GM18519 (cell line): ENCODE data around the gene CNPY3.
"Not testable (repeated sequence)": the region's sequence is repeated elsewhere in the genome, so short reads cannot be mapped to it uniquely, and the experiment has no call there.

Experiments used
- ATAC-seq: cut with Tn5 transposase; IDR thresholded peaks from one replicate; pipeline ENCODE4 v1.9.1; 2021; ENCODE audit warnings: mild to moderate bottlenecking, moderate library complexity; ENCODE audit not compliant: unreplicated experiment, low FRiP score

CNPY3 gene

DNA sequence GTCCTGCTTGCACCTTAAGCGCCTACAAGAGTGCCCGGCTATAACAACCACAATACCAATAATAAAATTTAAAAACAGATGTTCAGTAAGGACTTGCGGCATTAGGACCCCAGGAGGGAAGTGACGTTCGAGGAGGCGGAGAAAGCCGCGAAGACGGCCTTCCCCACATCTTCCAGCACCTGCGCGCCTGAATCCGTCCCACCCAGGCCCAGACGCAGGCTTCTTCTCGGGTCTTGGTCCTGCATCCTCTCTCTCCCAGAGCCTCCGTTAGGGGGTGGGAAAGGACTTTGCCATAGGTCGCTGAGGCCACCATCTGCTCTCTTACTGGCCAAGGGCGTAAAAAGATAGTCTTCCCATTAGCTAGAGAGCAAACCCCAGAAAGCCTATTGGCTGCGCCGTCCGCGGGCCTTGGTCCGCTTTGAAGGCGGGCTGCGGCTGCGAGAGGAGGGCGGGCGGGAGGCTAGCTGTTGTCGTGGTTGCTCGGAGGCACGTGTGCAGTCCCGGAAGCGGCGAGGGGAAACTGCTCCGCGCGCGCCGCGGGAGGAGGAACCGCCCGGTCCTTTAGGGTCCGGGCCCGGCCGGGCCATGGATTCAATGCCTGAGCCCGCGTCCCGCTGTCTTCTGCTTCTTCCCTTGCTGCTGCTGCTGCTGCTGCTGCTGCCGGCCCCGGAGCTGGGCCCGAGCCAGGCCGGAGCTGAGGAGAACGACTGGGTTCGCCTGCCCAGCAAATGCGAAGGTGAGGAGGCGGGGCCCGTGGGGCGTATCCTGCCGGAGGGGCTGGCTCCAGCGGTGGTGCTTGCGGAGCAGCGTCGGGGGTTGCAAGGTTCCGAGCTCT is at the start of gene CNPY3:
CNPY3 (plus strand) TSS at position 495 of the 835 bp plus-strand sequence; CDS start at position 586, 91 bp downstream.
- peak; percentile 72 for ATAC-seq

DNA sequence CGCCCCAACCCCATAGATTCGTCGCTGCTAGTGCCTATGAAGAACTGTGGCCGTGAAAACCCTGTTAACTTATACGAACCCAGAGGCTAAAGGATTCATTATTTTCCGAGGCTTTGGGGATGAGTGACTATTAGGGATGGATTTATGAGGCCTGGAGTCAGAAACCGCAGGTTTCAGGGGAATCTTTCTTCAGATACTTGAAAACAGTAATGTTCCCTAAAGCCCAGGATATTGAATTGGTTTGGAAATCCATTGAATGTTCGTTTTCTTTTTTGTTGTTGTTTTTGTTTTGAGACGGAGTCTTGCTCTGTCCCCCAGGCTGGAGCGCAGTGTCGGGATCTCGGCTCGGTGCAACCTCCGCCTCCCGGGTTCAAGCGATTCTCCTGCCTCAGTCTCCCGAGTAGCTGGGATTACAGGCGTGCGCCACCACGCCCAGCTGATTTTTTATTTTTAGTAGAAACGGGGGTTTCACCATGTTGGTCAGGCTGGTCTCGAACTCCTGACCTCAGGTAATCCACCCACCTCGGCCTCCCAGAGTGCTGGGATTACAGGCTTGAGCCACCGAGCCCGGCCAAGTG is 49.0 kb upstream of the CNPY3 start:
- not testable (repeated sequence) for ATAC-seq

DNA sequence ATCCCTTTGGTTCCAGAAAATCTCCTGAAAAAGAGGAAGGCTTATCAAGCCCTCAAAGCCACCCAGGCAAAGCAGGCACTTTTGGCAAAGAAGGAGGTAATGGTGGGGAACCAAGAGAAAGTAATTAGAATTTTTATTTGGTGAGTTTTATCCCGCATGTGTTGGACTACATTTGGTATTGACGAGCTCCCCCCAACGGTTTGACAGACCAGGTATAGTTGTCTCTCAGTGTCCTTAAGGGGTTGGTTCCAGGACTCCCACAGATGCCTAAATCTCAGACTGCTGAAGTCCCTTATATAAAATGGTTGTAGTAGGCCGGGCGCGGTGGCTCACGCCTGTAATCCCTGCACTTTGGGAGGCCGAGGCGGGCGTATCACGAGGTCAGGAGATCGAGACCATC is 48.4 kb upstream of the CNPY3 start:
- not testable (repeated sequence) for ATAC-seq

DNA sequence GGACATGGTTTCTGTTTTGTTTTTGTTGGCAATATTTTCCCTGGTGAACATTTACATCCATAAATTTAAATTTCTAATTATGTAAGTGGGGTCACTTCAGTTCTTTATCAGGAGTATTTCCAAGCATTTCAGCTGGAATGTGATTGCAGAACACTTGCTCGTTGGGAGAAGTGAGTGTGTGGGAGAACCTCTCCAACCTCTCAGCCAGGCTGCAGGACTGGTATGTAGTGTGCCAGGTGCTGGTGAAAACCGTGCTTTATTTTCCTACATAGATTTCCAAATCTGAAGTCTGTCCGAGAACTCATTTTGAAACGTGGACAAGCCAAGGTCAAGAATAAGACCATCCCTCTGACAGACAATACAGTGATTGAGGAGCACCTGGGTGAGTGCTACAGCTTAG is 43.6 kb upstream of the CNPY3 start:
- no peak for ATAC-seq

DNA sequence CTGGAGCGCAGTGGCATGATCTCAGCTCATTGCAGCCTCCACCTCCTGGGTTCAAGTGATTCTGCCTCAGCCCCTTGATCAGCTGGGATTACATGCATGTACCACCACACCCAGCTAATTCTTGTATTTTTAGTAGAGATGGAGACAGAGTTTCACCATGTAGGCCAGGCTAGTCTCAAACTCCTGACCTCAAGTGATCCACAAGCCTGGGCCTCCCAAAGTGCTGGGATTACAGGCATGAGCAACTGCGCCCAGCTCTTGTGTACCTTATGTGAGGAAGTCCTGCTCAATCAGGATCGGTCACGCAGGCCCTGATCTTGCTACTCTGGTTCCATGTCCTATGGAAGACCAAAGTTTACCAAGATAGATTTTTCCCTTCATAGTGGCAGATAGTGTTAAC is 41.1 kb upstream of the CNPY3 start:
- ATAC-seq, result not testable (repeated sequence)

DNA sequence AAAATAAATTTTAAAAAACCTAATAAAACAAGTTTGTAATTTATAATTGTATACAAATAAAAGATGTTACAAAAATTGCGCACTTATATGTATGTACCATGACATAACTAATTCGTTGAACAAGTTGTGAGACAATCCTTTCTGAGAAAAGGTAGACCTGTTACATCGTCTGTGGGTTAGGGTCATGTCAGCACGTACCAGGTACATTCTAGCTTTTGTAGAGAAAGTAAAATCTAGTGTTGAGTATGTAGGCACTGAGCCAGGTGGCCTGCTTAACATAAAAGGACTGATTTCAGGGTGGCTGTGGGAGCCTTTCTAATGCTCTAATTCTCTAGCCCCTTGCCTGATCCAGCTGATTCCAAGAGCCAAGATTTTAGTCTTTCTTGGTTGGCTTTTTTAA is 39.5 kb upstream of the CNPY3 start:
- no peak for ATAC-seq

- ATAC-seq, result no peak
These were observed 38.7 kb upstream of the CNPY3 start for GRCh38 chr6:42890311-42891198.

- no peak for ATAC-seq
These were observed 38.0 kb upstream of the CNPY3 start for GRCh38 chr6:42891199-42891722.

DNA sequence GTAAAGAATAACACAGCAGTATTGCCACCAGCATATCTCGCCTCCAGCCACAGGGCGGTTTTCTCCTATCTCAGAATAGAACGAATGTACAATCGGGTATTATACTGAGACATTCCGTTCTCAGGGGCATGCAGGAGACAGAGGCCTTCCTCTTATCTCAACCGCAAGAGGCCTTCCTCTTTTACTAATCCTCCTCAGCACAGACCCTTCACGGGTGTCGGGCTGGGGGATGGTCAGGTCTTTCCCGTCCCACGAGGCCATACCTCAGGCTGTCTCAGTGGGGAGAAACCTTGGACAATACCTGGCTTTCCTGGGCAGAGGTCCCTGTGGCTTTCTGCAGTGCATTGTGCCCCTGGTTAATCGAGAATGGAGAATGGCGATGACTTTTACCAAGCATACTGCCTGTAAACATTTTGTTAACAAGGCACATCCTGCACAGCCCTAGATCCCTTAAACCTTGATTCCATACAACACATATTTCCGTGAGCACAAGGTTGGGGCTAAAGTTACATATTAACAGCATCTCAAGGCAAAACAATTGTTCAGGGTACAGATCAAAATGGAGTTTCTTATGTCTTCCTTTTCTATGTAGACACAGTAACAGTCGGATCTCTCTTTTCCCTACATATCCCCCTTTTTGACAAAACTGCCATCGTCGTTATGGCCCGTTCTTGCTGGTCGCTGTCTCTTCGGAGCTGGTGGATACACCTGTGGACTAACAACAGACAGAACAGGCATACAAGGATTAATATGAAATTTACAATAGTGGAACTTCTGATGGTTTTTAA is 35.0 kb upstream of the CNPY3 start:
- ATAC-seq, result not testable (repeated sequence)

DNA sequence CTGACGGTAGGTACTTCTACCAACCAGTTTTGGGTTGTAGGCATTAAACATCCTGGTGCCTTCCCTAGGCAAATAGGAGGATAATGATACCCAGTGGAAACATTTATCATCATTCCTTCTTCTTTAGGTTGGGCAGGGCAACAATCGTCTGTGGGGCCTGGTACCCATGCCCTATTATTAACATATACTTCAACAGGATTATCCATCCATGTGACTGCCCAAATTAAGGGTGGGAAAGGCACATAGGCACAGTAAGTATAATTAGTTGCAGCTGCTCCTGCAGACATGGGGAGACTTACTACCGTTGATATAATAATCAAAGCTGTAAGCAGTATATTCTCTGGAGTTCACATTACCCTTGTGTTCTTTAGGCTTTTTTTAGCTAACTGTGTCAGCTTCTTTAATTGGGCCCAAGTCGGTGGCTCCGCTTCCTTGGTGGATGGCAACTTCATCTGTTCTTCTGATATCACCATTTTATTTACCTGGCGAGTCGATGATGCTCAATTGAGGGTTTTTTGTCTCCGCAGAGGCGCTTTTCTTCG is 33.0 kb upstream of the CNPY3 start:
- no peak for ATAC-seq

- ATAC-seq, result no peak
These were observed 30.4 kb upstream of the CNPY3 start for GRCh38 chr6:42898891-42899361.

DNA sequence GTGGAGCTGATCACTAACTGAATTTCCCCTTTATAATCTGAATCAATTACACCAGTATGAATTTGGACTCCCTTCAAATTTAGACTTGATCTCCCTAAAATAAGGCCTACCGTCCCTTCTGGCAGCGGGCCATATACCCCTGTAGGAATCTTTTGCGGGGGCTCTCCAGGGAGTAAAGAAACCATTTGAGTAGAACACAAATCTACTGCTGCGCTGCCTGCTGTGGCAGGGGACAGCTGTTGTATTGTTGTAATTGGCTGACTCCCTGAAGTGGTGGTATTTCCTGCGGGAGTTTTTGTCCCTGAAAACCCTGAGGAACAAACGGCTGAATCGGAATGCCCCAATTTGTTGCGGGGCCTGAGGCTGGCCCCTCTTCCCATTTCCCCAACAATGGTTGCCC is 29.4 kb upstream of the CNPY3 start:
- ATAC-seq, result no peak

DNA sequence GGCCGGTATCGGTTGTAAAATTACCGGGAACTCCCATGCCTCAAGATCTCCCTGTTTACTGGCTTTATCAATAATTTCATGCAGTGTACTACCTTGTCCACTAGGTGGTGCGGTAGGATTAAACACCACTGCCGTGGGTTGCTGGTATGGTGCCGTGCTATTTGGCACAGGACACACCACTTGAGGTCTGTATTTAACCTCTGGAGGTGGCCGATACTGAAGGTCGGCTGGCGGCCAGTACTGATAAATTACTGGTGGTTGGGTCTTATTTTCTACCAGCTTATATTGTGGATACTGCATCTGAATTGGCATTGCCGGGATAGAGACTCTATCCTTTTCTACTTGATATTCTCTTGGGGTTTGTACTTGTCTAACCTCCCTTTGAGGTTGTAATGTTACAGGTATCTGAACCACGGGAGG is 27.7 kb upstream of the CNPY3 start:
- ATAC-seq, result no peak

DNA sequence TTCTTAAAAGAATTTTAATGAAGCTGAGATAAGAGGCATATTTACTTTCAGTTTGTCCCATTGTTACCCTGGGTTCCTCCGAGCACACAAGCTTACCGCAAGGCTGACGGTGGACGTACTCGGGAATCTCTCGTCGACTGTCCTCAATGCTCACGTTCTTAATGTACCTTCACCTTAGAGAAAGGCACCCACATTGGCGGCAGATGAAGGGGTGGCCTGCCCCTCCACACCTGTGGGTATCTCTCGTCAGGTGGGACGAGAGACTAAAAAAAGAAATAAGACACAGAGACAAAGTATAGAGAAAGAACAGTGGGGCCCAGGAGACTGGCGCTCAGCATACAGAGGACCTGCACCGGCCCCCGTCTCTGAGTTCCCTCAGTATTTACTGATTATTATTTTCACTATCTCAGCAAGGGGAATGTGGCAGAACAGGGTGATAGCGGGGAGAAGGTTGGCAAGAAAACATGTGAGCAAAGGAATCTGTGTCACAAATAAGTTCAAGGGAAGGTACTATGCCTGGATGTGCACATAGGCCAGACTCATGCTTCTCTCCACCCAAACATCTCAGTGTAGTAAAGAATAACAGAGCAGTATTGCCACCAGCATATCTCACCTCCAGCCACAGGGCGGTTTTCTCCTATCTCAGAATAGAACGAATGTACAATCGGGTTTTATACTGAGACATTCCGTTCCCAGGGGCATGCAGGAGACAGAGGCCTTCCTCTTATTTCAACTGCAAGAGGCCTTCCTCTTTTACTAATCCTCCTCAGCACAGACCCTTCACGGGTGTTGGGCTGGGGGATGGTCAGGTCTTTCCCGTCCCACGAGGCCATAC is 26.6 kb upstream of the CNPY3 start:
- not testable (repeated sequence) for ATAC-seq

DNA sequence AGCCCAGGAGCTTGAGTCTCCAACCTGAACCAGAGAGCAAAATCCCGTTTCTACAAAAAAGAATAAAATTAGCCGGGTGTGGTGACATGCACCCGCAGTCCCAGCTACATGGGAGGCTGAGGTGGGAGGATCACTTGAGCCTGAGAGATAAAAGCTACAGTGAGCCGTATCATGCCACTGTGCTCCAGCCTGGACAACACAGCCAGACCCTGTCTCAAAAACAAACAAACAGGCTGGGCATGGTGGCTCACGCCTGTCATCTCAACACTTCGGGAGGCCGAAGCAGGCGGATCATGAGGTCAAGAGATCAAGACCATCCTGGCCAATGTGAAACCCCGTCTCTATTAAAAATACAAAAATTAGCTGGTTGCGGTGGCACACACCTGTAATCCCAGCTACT is 24.8 kb upstream of the CNPY3 start:
- ATAC-seq, result no peak

DNA sequence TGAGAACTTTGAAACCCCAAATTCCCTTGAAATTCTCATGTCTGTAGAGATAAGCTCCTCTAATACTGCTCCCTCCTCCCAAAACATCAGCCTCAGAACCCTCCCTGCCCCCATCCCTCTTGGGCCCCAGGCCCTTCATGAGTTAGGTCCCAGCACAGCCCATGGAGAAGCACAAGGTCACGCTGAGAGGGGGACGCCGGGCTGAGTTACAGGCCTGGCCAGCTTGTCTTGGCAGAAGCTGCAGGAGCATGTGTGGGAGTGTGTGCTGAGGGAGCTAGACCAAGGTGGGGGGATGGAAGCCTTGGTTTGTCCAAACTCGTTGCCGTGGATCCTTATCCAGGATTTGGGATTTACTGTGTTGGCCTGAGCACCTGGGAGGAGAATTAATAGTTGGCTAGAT is 21.9 kb upstream of the CNPY3 start:
- ATAC-seq, result no peak

GRCh38 chr6:42909835-42910234 is 19.4 kb upstream of the CNPY3 start:
- ATAC-seq, result no peak

DNA sequence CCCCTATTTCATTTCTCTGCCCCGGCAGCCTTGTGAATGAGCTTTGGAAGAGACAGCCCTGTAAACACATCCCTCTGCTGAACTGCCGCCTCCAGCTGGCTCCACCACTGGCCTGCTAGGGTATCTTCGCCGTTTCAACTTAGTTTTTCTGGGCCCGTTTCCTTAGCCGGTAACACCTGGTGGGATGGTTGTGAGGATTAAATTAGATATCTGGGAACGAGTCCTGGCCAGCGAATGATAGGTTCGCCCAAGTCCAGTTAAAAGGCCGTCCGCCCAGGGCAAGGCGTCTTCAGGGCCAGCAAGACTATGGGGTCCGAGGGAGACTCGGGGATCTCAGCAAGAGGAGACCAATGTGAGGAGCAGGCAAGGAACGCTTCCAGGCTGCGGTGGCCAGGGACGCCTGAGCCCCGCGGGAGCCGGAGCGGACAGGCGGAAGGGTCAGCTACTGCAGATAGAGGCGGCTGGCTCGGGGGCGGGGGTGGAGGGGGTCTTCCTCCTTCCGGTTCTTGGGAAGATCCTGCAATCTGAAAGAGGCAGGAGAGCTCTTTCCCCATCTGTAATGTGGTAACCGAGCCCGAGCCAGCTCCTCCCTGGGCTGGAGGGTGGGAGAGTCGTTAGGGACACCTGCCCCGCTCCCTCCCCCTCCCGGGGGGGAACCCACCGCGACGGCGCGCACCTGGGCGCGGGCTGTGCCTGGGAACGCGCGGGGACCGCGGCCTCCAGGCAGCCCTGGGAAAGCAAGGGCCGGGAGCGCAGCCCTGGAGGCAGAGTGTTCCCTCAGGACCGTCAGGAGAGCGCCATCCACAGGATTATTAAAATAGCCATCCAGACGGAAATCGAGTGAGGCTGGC is 17.9 kb upstream of the CNPY3 start:
- ATAC-seq, result no peak
